Measurements from ENCODE around the gene CLINT1. TPM values are rescaled to one million over a fixed set of nuclear protein-coding genes. Genes with fewer than 3 reads are reported as not detected.
A peak's percentile ranks its signal among the peaks of the same experiment; 100 is the strongest.

CLINT1 gene
- total and polyA plus RNA-seq, 9 donors = 27.4 to 67.8 (median 50.3) TPM

DNA sequence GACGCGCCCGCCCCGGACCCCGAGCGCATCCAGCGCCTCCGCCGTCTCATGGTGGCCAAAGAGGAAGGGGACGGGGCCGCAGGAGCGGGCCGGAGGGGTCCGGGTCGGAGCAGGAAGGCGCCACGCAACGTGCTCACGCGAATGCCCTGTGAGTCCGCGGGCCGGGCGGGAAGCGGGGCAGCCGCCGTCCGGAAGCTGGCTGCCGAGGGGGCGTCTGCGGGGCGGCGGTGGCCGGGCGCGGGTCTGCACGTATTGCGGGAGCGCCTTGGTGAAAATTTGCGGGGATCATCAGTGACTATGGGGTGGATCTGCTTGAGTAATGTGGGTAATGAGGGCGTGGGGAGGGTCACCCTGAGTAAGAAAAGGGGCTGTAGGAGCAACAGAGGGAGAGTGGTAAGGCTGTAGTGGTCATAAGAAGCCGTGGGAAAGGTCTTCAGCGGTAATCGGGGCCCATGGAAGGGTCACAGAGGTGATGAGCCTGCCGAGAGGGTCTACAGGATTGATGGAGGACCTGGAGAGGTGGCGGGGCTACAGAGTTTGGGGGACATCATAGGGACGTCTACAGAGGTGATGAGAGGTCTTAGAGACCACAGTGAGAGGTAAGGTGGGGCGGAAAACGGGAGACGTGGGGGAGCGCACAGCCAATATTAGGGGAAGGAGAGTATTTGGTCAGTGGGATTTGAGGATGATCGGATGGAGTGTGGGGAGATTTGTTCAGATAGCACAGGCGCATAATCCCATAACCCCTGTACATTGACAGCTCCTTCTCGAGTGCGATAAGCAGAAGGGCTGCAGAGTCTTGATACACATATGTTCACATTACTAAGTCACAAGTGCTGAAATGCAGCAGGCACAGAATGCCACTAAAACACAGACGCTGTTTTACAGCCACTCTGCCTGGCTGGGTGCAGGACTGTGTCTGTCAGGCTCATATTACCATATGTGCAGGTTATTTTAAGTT is 114.6 kb downstream of the CLINT1 start:
- Histone ChIP-seq H3K36me3 (no peaks in the 10 kb centered on the region), H3K27me3 (no peaks in the 10 kb centered on the region), H3K4me1 (ENCODE audit: insufficient read depth) (peaks cover 4% of the 10 kb centered on the region), H3K4me3 (peak overlapping the region; percentile 52), H3K27ac (peak overlapping the region in 1 of 2 donors; percentile 1), H3K9me3 (no peaks in the 10 kb centered on the region)
- DNase-seq = peak; percentile 22 to 61 (median 42)
- intact Hi-C loops (cut with DNase I) = loop anchor here in 1 of 4 donors (10.0 kb wide), 1 partner anchor 420 kb away; no protein-coding TSS in a partner anchor
- TF ChIP-seq, protein P1, sequence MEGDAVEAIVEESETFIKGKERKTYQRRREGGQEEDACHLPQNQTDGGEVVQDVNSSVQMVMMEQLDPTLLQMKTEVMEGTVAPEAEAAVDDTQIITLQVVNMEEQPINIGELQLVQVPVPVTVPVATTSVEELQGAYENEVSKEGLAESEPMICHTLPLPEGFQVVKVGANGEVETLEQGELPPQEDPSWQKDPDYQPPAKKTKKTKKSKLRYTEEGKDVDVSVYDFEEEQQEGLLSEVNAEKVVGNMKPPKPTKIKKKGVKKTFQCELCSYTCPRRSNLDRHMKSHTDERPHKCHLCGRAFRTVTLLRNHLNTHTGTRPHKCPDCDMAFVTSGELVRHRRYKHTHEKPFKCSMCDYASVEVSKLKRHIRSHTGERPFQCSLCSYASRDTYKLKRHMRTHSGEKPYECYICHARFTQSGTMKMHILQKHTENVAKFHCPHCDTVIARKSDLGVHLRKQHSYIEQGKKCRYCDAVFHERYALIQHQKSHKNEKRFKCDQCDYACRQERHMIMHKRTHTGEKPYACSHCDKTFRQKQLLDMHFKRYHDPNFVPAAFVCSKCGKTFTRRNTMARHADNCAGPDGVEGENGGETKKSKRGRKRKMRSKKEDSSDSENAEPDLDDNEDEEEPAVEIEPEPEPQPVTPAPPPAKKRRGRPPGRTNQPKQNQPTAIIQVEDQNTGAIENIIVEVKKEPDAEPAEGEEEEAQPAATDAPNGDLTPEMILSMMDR (IDR thresholded peaks at IDR 0.05) = no peak
- TF ChIP-seq EP300 (IDR thresholded peaks at IDR 0.05) (no peak), POLR2A (IDR thresholded peaks at IDR 0.05) (no peak)
- 3 to 5% (median 3%) methylated on average over 52 to 56 of the region's 56 CpGs for WGBS, 3 donors

DNA sequence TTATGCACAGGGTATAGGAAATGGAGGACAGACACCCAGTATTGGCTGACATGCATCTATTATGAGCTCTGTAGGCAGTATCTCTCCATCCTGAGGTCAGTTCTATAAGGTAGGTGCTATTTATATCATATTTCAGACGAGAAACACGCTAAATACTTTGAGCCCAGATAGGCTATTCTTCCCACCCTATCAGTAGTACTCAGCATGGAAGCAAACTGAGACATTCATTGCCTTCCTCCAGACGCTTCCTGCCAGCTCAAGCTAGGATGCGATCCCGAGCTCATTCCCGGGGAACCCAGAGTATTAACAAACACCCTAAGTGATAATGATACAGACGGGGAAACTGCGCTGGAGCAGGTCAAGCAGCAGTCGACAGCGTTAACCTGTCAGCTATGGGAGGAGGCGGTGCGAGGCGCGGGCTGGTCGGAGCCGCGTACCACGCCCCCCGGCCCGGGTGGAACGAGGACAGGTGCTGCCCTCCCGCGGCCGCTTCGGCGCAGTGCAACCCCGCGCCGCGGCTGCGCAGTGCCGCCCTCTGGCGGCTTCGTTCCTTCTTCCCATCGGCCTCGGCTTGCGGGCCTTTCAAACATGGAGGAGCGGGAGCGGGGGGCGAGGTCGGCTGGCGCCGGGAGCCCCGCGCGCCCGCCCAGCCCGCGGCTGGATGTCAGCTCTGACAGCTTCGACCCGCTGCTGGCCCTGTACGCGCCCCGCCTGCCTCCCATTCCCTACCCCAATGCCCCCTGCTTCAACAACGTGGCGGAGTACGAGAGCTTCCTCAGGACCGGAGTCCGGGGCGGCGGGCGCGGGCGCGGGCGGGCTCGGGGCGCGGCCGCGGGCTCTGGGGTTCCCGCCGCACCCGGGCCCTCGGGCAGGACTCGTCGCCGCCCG is 115.5 kb downstream of the CLINT1 start, which contains the start of gene LSM11:
TSS of gene LSM11 (plus strand) at position 550 of the 888 bp plus-strand sequence. CDS start at position 589, 39 bp downstream.
- WGBS, 3 donors = 0% methylated on average over 63 to 79 of the region's 79 CpGs
- Histone ChIP-seq H3K27ac (peak within 1 kb of the TSS in 1 of 2 donors; percentile 1), H3K4me1 (ENCODE audit: insufficient read depth) (peaks cover 4% of the 10 kb centered on the region), H3K27me3 (no peaks in the 10 kb centered on the region), H3K36me3 (no peaks in the 10 kb centered on the region), H3K9me3 (no peaks in the 10 kb centered on the region), H3K4me3 (peak within 1 kb of the TSS; percentile 52)
- DNase-seq = peak; percentile 81 to 95 (median 87)
- intact Hi-C loops (cut with DNase I) = loop anchor here in 1 of 4 donors (10.0 kb wide), 1 partner anchor 419 kb away; no protein-coding TSS in a partner anchor
- TF ChIP-seq POLR2A (IDR thresholded peaks at IDR 0.05) (no peak), EP300 (IDR thresholded peaks at IDR 0.05) (no peak)
- TF ChIP-seq, protein P1 (IDR thresholded peaks at IDR 0.05) = peak; percentile 97 to 100 (median 99)

DNA sequence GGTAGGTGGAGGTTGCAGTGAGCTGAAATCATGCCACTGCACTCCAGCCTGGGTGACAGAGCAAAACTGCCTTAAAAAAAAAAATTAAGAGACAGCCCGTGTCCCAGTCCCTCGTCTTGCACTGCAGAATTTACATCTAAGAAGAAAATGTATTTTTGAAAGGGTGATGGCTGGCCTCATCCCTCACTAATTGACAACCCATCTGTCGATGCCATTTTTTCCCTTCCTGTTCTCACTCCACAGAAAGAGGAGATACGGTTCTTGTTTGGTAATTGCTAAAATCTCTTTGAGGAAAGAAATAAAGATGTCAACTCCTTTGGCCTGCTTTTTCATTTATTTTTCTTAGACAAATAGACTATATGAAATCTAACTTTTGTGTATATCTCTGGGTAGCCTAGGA is 117.8 kb downstream of the CLINT1 start:
- no peaks in the 10 kb centered on the region for H3K27me3 ChIP-seq
- TF ChIP-seq, protein P1 (IDR thresholded peaks at IDR 0.05) = no peak
- TF ChIP-seq POLR2A (IDR thresholded peaks at IDR 0.05) (no peak), EP300 (IDR thresholded peaks at IDR 0.05) (no peak)
- H3K9me3 ChIP-seq = no peaks in the 10 kb centered on the region
- no peak overlapping the region for H3K27ac ChIP-seq
- 64 to 77% (median 66%) methylated on average over 4 of the region's 4 CpGs for WGBS, 3 donors
- no peak for DNase-seq
- intact Hi-C loops (cut with DNase I) = loop anchor here in 1 of 4 donors (10.0 kb wide), 1 partner anchor 416 kb away; no protein-coding TSS in a partner anchor
- H3K4me3 ChIP-seq = no peak overlapping the region
- peaks cover 4% of the 10 kb centered on the region for H3K4me1 ChIP-seq (ENCODE audit: insufficient read depth)
- H3K36me3 ChIP-seq = no peaks in the 10 kb centered on the region

DNA sequence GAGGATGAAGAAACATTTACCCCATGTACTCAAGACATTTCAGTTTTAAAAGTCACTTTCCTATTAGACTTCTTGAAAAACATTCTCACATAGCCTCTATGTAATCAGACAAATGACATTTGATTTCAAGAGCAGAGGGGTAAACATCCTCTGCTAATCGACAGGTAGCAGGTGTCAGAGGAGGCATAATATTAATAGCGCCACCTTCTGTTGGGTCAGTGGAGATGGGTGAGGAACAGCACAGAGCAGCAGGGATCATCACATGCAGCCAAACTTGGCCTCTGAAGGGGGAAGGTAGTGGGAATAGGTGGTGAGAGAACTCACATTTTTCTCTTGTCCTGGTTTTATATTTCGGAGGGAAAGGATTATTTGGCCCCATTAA is 118.7 kb downstream of the CLINT1 start:
- H3K27ac ChIP-seq = no peak overlapping the region
- H3K4me1 ChIP-seq (ENCODE audit: insufficient read depth) = peaks cover 3% of the 10 kb centered on the region
- 50 to 61% (median 55%) methylated on average over 3 of the region's 3 CpGs for WGBS, 3 donors
- no peak for DNase-seq
- H3K36me3 ChIP-seq = no peaks in the 10 kb centered on the region
- no peaks in the 10 kb centered on the region for H3K27me3 ChIP-seq
- H3K9me3 ChIP-seq = no peaks in the 10 kb centered on the region
- intact Hi-C loops (cut with DNase I) = loop anchor here in 1 of 4 donors (10.0 kb wide), 1 partner anchor 415 kb away; no protein-coding TSS in a partner anchor
- TF ChIP-seq, protein P1 (IDR thresholded peaks at IDR 0.05) = no peak
- TF ChIP-seq EP300 (IDR thresholded peaks at IDR 0.05) (no peak), POLR2A (IDR thresholded peaks at IDR 0.05) (no peak)
- no peak overlapping the region for H3K4me3 ChIP-seq
